HG03442 (cell line): ENCODE data around the gene TBC1D5.
"Not testable (repeated sequence)": the region's sequence is repeated elsewhere in the genome, so short reads cannot be mapped to it uniquely, and the experiment has no call there.

Source experiments
- ATAC-seq: cut with Tn5 transposase; IDR thresholded peaks from one replicate; pipeline ENCODE4 v1.9.1; 2021; ENCODE audit warnings: mild to moderate bottlenecking, moderate library complexity; ENCODE audit not compliant: unreplicated experiment

The TBC1D5 gene

GRCh38 chr3:17369973-17370372 is 372.5 kb downstream of the TBC1D5 start:
- no peak for ATAC-seq

- ATAC-seq = no peak
Observed at GRCh38 chr3:17367171-17367570, 375.3 kb downstream of the TBC1D5 start.

GRCh38 chr3:17360991-17361390 is 381.4 kb downstream of the TBC1D5 start:
- ATAC-seq = no peak

GRCh38 chr3:17359911-17360310 is 382.5 kb downstream of the TBC1D5 start:
- ATAC-seq = no peak

- ATAC-seq = no peak
Observed at GRCh38 chr3:17357035-17357710, 385.3 kb downstream of the TBC1D5 start.

GRCh38 chr3:17356585-17356984 is 385.8 kb downstream of the TBC1D5 start:
- no peak for ATAC-seq

- ATAC-seq = no peak
Observed at GRCh38 chr3:17355591-17355990, 386.8 kb downstream of the TBC1D5 start.

- no peak for ATAC-seq
Observed at GRCh38 chr3:17354341-17354740, 388.1 kb downstream of the TBC1D5 start.

GRCh38 chr3:17352620-17353019 is 389.8 kb downstream of the TBC1D5 start:
- ATAC-seq = no peak

GRCh38 chr3:17351193-17351592 is 391.2 kb downstream of the TBC1D5 start:
- ATAC-seq = not testable (repeated sequence)

- ATAC-seq = peak; percentile 60
Observed at GRCh38 chr3:17349093-17349492, 393.3 kb downstream of the TBC1D5 start.

GRCh38 chr3:17342119-17342518 is 400.3 kb downstream of the TBC1D5 start:
- ATAC-seq = no peak

GRCh38 chr3:17340693-17341092 is 401.7 kb downstream of the TBC1D5 start:
- no peak for ATAC-seq

- no peak for ATAC-seq
Observed at GRCh38 chr3:17340261-17340660, 402.2 kb downstream of the TBC1D5 start.

- no peak for ATAC-seq
Observed at GRCh38 chr3:17339132-17339575, 403.3 kb downstream of the TBC1D5 start.

- no peak for ATAC-seq
Observed at GRCh38 chr3:17336291-17336690, 406.1 kb downstream of the TBC1D5 start.

GRCh38 chr3:17333893-17334292 is 408.5 kb downstream of the TBC1D5 start:
- no peak for ATAC-seq

GRCh38 chr3:17333446-17333845 is 409.0 kb downstream of the TBC1D5 start:
- no peak for ATAC-seq

- no peak for ATAC-seq
Observed at GRCh38 chr3:17330660-17331059, 411.8 kb downstream of the TBC1D5 start.

GRCh38 chr3:17329927-17330326 is 412.5 kb downstream of the TBC1D5 start:
- ATAC-seq = no peak

- ATAC-seq = peak; percentile 55
Observed at GRCh38 chr3:17322106-17322793, 420.2 kb downstream of the TBC1D5 start.

GRCh38 chr3:17320266-17320665 is 422.2 kb downstream of the TBC1D5 start:
- ATAC-seq = no peak
